GM18873 (cell line): ENCODE measurements around the gene MCHR2.
A peak's percentile ranks its signal among the peaks of the same experiment; 100 is the strongest.

Source experiments
- ATAC-seq: cut with Tn5 transposase; IDR thresholded peaks from one replicate; pipeline ENCODE4 v1.9.1; 2021; ENCODE audit warnings: mild to moderate bottlenecking, moderate library complexity, moderate number of reproducible peaks; ENCODE audit not compliant: unreplicated experiment, low FRiP score

MCHR2 gene

GRCh38 chr6:99905209-99906106 lies 88.6 kb downstream of the MCHR2 start:
- ATAC-seq = peak; percentile 83

- ATAC-seq = no peak
Observed at GRCh38 chr6:99901596-99902384, 92.2 kb downstream of the MCHR2 start.

- ATAC-seq = no peak
Observed at GRCh38 chr6:99894815-99895214, 99.2 kb downstream of the MCHR2 start.

GRCh38 chr6:99887066-99887465 lies 107.0 kb downstream of the MCHR2 start:
- ATAC-seq = no peak

- no peak for ATAC-seq
Observed at GRCh38 chr6:99885051-99885450, 109.0 kb downstream of the MCHR2 start.

- ATAC-seq = no peak
Observed at GRCh38 chr6:99882128-99882702, 111.8 kb downstream of the MCHR2 start.

GRCh38 chr6:99879431-99879830 lies 114.6 kb downstream of the MCHR2 start:
- ATAC-seq = no peak

- ATAC-seq = no peak
Observed at GRCh38 chr6:99875068-99875467, 119.0 kb downstream of the MCHR2 start.

GRCh38 chr6:99873084-99873483 lies 120.9 kb downstream of the MCHR2 start:
- ATAC-seq = no peak

- ATAC-seq = no peak
Observed at GRCh38 chr6:99871641-99872040, 122.4 kb downstream of the MCHR2 start.
